ENCODE results near the gene KHSRP. TPM values are rescaled to one million over a fixed set of nuclear protein-coding genes. Genes with fewer than 3 reads are reported as not detected.
"Not testable (repeated sequence)": the region's sequence is repeated elsewhere in the genome, so short reads cannot be mapped to it uniquely, and the experiment has no call there.

Gene KHSRP
- total RNA-seq, 1 donor from 2014 or later: 103 TPM

DNA sequence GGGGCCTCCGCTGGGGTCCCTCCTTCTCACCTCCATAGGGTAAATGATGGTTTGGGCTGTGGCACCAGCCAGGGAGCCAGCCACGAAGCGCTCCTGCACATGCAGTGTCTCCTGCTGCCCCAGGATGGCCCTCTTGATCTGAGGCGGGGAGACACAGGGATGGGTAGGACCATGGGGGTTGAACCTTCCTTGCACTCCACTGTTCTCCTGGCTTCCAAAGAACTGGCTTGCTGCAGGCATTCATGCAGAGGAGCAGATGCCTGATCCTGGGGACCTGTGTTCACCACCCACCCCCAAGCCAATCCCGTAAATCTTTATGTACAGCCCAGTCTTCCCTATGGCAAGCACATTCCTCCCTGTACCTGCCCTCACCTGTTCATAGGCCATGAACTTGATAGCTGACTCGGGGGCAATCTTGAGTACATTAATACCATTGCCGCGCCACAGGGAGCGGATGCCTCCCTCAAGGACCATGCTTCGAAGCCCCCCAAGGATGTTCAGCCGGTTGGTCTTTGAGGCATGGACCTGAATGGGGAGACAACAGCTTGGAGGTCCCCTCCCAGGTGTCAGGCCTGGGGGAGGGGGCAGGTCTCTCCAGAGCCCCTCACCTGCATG, 29.4 kb upstream of the KHSRP start:
- intact Hi-C loops (cut with micrococcal nuclease): no loop called here
- ATAC-seq: no peak
- DNase-seq: no peak

- intact Hi-C loops (cut with micrococcal nuclease): no loop called here
- DNase-seq: no peak
- no peak for ATAC-seq
These were observed 28.3 kb upstream of the KHSRP start for GRCh38 chr19:6452899-6453298.

DNA sequence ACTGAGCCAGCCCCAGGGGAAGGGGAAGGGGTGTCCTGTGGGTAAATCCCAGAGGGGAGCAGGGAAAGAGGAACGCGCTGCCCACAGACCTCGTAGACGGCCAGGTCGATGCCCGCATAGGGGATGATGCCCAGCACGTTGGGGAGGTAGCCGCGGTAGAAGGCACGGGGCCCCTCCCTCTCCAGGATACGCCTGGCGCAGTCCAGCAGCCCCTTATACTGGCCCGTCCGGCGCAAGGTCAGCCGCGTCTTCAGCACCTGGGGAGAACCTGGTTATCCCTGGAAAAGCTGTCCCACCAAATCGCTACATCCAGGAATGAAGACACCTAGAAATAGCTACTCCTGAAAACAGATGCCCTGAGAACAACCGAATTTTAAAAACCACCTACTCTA, 27.6 kb upstream of the KHSRP start:
- intact Hi-C loops (cut with micrococcal nuclease): no loop called here
- ATAC-seq (no peak), DNase-seq (no peak)

- intact Hi-C loops (cut with micrococcal nuclease): no loop called here
- no peak for DNase-seq
- ATAC-seq: no peak
These were observed 27.1 kb upstream of the KHSRP start for GRCh38 chr19:6451583-6452222.

DNA sequence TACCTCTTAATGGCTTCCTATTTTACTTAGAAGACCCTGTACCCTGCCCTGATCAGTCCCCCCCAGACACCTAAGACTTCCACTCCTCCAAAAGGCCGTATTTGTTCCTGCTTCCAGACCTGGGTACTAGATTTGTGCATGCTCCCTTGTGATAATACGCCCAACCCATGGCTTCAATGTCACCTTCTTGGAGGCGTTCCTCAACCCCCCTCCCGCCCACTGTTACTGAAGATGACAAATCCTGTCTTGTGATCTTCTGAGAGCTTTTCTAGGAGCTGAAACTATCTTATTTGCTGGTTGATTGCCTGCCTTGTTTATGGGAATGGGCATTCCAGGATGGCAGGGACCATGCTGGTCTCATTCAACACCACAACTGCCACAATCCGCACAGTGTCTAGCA, 25.6 kb upstream of the KHSRP start:
- no peak for ATAC-seq
- DNase-seq: no peak
- intact Hi-C loops (cut with micrococcal nuclease): no loop called here

- no peak for DNase-seq
- ATAC-seq: no peak
- intact Hi-C loops (cut with micrococcal nuclease): no loop called here
These were observed 23.4 kb upstream of the KHSRP start for GRCh38 chr19:6448045-6448444.

DNA sequence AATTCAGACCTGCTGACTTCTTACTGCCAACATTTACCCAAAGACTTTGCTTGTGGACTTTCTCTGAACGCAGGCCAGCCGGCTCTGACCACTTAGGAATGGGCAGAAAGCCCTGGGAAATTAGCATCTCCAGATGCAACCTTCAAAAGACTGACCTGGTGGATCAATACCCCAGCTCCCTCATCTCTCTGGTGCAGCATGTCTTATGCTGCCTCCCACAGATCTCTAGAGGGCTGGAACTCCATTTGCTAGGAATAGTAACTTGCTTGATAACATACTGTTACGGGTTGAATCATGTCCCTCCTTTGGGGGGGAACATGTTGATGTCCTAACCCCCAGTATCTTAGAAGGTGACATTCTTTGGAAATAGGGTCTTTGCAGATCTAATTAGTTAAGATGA, 21.8 kb upstream of the KHSRP start:
- DNase-seq (no peak), ATAC-seq (no peak)
- intact Hi-C loops (cut with micrococcal nuclease): no loop called here

GRCh38 chr19:6443986-6444385, 19.4 kb upstream of the KHSRP start:
- intact Hi-C loops (cut with micrococcal nuclease): no loop called here
- ATAC-seq (no peak), DNase-seq (no peak)

DNA sequence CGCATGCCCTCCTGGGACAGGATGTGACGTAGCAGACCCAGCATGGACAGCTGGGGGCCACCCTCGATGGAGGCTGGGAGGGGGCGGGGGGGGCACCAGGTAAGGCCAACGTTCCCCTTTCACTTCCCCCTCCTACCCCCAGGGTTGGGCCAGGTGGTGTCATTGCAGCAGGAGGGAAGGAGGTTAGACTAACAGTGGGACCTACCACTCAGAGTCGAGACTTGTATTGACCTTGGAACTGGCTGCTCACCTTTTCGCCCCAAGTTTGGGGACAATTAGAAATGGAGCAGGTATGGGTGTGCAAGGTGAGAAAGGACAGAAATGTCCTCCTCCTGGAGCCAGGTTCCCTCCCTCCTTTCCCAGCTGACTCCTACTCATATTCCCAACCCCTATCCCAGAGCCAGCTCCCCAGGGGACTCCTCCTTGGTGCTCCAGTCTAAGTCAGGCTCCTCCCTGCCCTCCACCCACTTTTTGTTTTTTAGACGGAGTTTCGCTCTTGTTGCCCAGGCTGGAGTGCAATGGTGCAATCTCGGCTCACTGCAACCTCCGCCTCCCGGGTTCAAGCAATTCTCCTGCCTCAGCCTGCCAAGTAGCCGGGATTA, 17.6 kb upstream of the KHSRP start:
- DNase-seq: no peak
- intact Hi-C loops (cut with micrococcal nuclease): no loop called here
- no peak for ATAC-seq

DNA sequence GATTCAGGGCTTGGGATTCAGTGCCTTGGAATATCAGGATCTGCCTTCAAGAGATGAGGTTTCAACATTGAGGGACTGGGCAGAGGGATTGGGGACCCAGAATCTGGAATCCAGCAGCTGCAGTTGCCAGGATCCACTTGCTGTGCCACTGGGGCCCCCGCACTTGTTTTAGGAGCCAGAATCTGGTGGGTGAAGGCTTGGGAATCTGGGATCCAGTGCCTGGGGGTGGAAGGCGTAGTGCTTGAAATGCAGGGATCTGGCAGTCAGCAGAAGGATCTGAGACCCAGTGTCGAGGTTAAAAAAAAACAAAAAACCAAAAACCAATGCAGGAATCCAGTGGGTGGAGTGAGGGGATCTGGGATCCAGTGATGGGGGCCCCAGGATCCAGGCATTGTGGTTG, 16.3 kb upstream of the KHSRP start:
- DNase-seq: no peak
- ATAC-seq: no peak
- intact Hi-C loops (cut with micrococcal nuclease): no loop called here

DNA sequence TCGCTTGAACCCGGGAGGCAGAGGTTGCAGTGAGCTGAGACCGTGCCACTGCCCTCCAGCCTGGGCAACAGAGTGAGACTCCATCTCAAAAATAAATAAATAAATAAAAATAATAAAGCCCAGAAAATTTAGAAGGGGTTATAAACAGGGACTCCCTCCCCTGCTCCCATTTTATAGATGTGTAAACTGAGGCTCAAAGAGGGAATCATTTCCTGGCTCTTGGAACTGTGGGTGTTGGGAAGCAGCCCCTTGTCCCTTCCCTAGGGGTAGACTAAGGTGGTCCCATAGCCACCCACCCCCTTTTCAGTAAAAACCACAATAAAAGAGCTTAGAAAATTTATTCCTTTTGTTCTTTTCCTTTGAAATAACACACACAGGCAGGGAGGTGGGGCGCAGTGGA, 15.1 kb upstream of the KHSRP start:
- intact Hi-C loops (cut with micrococcal nuclease): no loop called here
- ATAC-seq (no peak), DNase-seq (no peak)

GRCh38 chr19:6433663-6434062, 9.1 kb upstream of the KHSRP start, which contains the start of gene SLC25A41:
Gene SLC25A41 (minus strand): TSS chr19:6433763. CDS start chr19:6433693, 70 bp downstream.
- DNase-seq (no peak), ATAC-seq (no peak)
- intact Hi-C loops (cut with micrococcal nuclease): no loop called here

GRCh38 chr19:6433165-6433564, 8.6 kb upstream of the KHSRP start:
- DNase-seq: no peak
- intact Hi-C loops (cut with micrococcal nuclease): no loop called here
- no peak for ATAC-seq

GRCh38 chr19:6431891-6432290, 7.3 kb upstream of the KHSRP start:
- intact Hi-C loops (cut with micrococcal nuclease): no loop called here
- ATAC-seq (no peak), DNase-seq (no peak)

DNA sequence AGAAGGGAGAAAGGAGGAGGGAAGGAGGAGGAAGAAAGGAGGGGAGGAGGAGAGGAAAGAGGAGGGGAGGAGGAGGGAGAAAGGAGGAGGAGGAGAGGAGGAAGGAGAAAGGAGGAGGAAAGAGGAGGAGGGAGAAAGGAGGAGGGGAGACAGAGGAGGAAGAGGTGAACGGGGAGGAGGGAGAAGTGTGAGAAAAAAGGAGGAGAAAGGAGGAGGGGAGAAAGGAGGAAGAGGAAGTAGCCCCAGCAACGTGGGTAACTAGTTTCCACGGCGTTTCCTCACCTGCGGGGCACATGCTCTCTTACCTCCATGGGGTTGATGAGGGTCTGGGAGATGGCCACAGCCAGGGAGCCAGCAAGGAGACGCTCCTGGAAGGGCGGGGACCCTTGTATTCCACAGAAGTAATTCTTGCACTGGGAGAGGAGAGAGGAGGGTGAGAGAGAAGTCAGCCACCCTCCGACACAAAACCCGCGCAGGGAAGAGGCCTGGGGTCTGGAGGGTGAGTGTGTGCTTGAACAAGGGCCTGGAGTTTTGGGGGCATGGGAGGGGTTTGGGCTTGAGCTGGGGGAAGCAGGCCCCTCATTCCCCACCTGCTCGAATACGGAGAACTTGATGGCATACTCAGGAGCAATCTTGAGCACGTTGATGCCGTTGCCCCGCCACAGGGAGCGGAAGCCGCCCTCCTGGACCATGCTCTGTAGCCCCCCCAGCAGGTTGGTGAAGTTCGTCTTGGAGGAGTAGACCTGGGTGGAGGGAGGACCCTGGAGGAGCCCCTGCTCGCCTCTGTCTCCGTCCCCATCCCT, 5.0 kb upstream of the KHSRP start:
- no peak for ATAC-seq
- intact Hi-C loops (cut with micrococcal nuclease): no loop called here
- no peak for DNase-seq

DNA sequence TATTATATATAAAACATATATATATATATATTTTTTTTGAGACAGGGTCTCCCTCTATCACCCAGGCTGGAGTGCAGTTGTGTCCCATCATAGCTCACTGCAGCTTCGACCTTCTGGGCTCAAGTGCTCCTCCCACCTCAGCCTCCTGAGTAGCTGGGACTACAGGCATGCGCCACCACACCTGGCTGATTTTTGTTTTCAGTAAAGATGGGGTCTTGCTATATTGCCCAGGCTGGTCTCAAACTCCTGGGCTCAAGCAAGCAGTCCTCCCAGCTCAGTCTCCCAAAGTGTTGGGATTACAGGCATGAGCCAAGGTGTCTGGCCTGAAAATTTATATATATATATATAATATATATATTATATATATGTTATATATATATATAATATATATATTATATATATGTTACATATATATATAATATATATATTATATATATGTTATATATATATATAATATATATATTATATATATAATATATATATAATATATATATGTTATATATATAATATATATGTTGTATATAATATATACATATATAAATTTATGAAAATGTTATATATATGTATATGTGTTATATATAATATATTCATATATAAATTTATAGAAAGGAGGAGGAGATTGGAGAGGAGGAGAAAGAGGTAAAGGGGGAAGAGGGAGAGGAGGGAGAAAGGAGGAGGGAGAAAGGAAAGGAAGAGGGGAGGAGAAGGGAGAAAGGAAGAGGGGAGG, 4.2 kb upstream of the KHSRP start:
- DNase-seq; ATAC-seq; intact Hi-C loops (cut with micrococcal nuclease): not testable (repeated sequence)

DNA sequence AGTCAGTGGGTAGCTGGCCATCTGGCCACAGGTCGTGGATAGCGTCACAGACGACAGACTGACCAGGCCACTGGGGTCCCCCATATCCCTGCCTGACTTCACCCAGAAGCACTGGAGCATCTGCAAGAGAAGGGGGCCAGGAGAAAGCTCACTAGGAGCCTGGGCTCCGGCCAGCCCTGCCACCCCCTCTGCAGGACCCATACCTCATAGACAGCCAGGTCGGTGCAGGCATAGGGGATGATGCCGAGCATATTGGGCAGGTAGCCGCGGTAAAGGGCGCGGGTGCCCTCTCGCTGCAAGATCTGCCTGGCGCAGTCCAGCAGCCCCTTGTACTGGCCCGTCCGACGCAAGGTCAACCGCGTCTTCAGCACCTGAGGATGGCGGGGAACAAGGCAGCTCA, 2.5 kb upstream of the KHSRP start:
- DNase-seq (no peak), ATAC-seq (no peak)
- intact Hi-C loops (cut with micrococcal nuclease): no loop called here

- intact Hi-C loops (cut with micrococcal nuclease): no loop called here
- ATAC-seq (no peak), DNase-seq (no peak)
These were observed 1.4 kb upstream of the KHSRP start for GRCh38 chr19:6425732-6426620.
